ENCODE measurements around the gene RS1.

The RS1 gene

GRCh38 chrX:18692541-18692940, 20.6 kb upstream of the RS1 start:
- Histone ChIP-seq H3K4me3 (ENCODE audit: insufficient read depth, low read length, poor library complexity, severe bottlenecking) (no peak overlapping the region), H3K36me3 (ENCODE audit: low read length) (no peaks in the 10 kb centered on the region), H3K27ac (ENCODE audit: low read depth, low read length) (no peak overlapping the region), H3K79me2 (ENCODE audit: insufficient read depth, low read length) (no peaks in the 10 kb centered on the region), H4K20me1 (ENCODE audit: low read depth, low read length) (no peaks in the 10 kb centered on the region), H3F3A (ENCODE audit: insufficient read depth) (no peaks in the 10 kb centered on the region), H2AFZ (ENCODE audit: low read depth, low read length, severe bottlenecking) (no peak overlapping the region), H3K4me2 (ENCODE audit: low read depth, low read length, poor library complexity, severe bottlenecking) (no peak overlapping the region), H3K9ac (ENCODE audit: low read length) (no peak overlapping the region), H3K9me3 (ENCODE audit: insufficient read depth, low read length) (no peaks in the 10 kb centered on the region), H3K9me2 (replicated peaks; ENCODE audit: insufficient read depth, low read length) (no peaks in the 10 kb centered on the region), H3K27me3 (ENCODE audit: low read length) (no peaks in the 10 kb centered on the region)
- TF ChIP-seq CTCF (IDR thresholded peaks at IDR 0.05; ENCODE audit: insufficient read depth, low read length, poor library complexity, severe bottlenecking) (no peak), EZH2phosphoT487 (conservative IDR thresholded peaks at IDR 0.05; ENCODE audit: low read length) (no peak)

GRCh38 chrX:18691431-18691830, 19.5 kb upstream of the RS1 start:
- H3K9me2 ChIP-seq (replicated peaks; ENCODE audit: insufficient read depth, low read length), result no peaks in the 10 kb centered on the region
- H3K4me2 ChIP-seq (ENCODE audit: low read depth, low read length, poor library complexity, severe bottlenecking), result no peak overlapping the region
- H2AFZ ChIP-seq (ENCODE audit: low read depth, low read length, severe bottlenecking), result no peak overlapping the region
- H3K36me3 ChIP-seq (ENCODE audit: low read length), result no peaks in the 10 kb centered on the region
- H3K4me3 ChIP-seq (ENCODE audit: insufficient read depth, low read length, poor library complexity, severe bottlenecking), result no peak overlapping the region
- no peaks in the 10 kb centered on the region for H4K20me1 ChIP-seq (ENCODE audit: low read depth, low read length)
- TF ChIP-seq CTCF (IDR thresholded peaks at IDR 0.05; ENCODE audit: insufficient read depth, low read length, poor library complexity, severe bottlenecking) (no peak), EZH2phosphoT487 (conservative IDR thresholded peaks at IDR 0.05; ENCODE audit: low read length) (no peak)
- no peaks in the 10 kb centered on the region for H3K79me2 ChIP-seq (ENCODE audit: insufficient read depth, low read length)
- H3K27me3 ChIP-seq (ENCODE audit: low read length), result no peaks in the 10 kb centered on the region
- H3K27ac ChIP-seq (ENCODE audit: low read depth, low read length), result no peak overlapping the region
- H3K9me3 ChIP-seq (ENCODE audit: insufficient read depth, low read length), result no peaks in the 10 kb centered on the region
- no peak overlapping the region for H3K9ac ChIP-seq (ENCODE audit: low read length)
- no peaks in the 10 kb centered on the region for H3F3A ChIP-seq (ENCODE audit: insufficient read depth)

GRCh38 chrX:18687856-18688495, 16.1 kb upstream of the RS1 start:
- TF ChIP-seq CTCF (IDR thresholded peaks at IDR 0.05; ENCODE audit: insufficient read depth, low read length, poor library complexity, severe bottlenecking), result no peak
- no peak for TF ChIP-seq EZH2phosphoT487 (conservative IDR thresholded peaks at IDR 0.05; ENCODE audit: low read length)
- Histone ChIP-seq H3K9me2 (replicated peaks; ENCODE audit: insufficient read depth, low read length) (no peaks in the 10 kb centered on the region), H3F3A (ENCODE audit: insufficient read depth) (no peaks in the 10 kb centered on the region), H3K9me3 (ENCODE audit: insufficient read depth, low read length) (no peaks in the 10 kb centered on the region), H3K4me3 (ENCODE audit: insufficient read depth, low read length, poor library complexity, severe bottlenecking) (no peak overlapping the region), H3K36me3 (ENCODE audit: low read length) (no peaks in the 10 kb centered on the region), H3K27ac (ENCODE audit: low read depth, low read length) (no peak overlapping the region), H3K9ac (ENCODE audit: low read length) (no peak overlapping the region), H3K4me2 (ENCODE audit: low read depth, low read length, poor library complexity, severe bottlenecking) (no peak overlapping the region), H2AFZ (ENCODE audit: low read depth, low read length, severe bottlenecking) (no peak overlapping the region), H4K20me1 (ENCODE audit: low read depth, low read length) (no peaks in the 10 kb centered on the region), H3K79me2 (ENCODE audit: insufficient read depth, low read length) (no peaks in the 10 kb centered on the region), H3K27me3 (ENCODE audit: low read length) (no peaks in the 10 kb centered on the region)

All from SU-DHL-6 (cell line).